ENCODE measurements around the gene CASTOR2.

DNA sequence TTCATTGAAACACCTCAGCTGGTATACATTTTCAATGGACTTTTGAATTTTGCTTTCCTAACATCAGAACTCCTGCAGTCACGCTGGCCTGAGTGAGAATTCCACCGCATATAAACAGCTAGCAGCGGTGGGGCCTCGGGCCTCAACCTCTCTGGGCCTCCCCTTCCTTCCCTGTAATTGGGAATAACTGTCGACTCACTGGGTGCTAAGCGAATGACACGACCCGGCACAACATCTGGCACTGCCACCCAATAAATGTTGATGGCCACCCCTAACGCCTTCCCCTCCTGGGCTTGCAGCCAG is 108.4 kb downstream of the CASTOR2 start:
- TF ChIP-seq, protein P1, sequence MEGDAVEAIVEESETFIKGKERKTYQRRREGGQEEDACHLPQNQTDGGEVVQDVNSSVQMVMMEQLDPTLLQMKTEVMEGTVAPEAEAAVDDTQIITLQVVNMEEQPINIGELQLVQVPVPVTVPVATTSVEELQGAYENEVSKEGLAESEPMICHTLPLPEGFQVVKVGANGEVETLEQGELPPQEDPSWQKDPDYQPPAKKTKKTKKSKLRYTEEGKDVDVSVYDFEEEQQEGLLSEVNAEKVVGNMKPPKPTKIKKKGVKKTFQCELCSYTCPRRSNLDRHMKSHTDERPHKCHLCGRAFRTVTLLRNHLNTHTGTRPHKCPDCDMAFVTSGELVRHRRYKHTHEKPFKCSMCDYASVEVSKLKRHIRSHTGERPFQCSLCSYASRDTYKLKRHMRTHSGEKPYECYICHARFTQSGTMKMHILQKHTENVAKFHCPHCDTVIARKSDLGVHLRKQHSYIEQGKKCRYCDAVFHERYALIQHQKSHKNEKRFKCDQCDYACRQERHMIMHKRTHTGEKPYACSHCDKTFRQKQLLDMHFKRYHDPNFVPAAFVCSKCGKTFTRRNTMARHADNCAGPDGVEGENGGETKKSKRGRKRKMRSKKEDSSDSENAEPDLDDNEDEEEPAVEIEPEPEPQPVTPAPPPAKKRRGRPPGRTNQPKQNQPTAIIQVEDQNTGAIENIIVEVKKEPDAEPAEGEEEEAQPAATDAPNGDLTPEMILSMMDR (IDR thresholded peaks at IDR 0.05; ENCODE audit: low read depth, low read length) = no peak
- TF ChIP-seq EZH2phosphoT487 (IDR thresholded peaks at IDR 0.05; ENCODE audit: low read depth) = no peak

Measured in OCI-LY3 (cell line).